ENCODE data around the gene FBLN2.

GRCh38 chr3:13542142-13542541 is 6.8 kb upstream of the FBLN2 start:
- no peak for TF ChIP-seq CTCF (conservative IDR thresholded peaks at IDR 0.05; ENCODE audit: low read depth, low read length)
- no peak for TF ChIP-seq RCOR1 (IDR thresholded peaks at IDR 0.05; ENCODE audit: insufficient replicate concordance, low read length)
- TF ChIP-seq POLR2A (IDR thresholded peaks at IDR 0.05; ENCODE audit: low read depth, low read length): no peak
- no peak for TF ChIP-seq RFX5 (IDR thresholded peaks at IDR 0.05; ENCODE audit: low read depth, low read length)
- no peak for TF ChIP-seq CEBPB (IDR thresholded peaks at IDR 0.05; ENCODE audit: low read depth, low read length)
- TF ChIP-seq CHD1 (IDR thresholded peaks at IDR 0.05; ENCODE audit: low read depth, low read length): no peak
- TF ChIP-seq MXI1 (IDR thresholded peaks at IDR 0.05; ENCODE audit: borderline replicate concordance, low read depth, low read length): no peak
- TF ChIP-seq FOS (IDR thresholded peaks at IDR 0.05; ENCODE audit: low read depth, low read length): no peak
- TF ChIP-seq RAD21 (IDR thresholded peaks at IDR 0.05; ENCODE audit: low read length): no peak
- TF ChIP-seq SMC3 (IDR thresholded peaks at IDR 0.05; ENCODE audit: low read depth, low read length): no peak

All from IMR-90 (cell line).